GM04504 (cell line): ENCODE results near the gene RPS4Y2.

ENCODE experiments used
- DNase-seq: peaks from one replicate; pipeline ENCODE4 v3.0.0-alpha.2; 2012; ENCODE audit warnings: low read depth

Gene RPS4Y2

GRCh38 chrY:20755808-20756207, at the start of gene RPS4Y2:
Gene RPS4Y2 (plus strand): TSS chrY:20756108. CDS start chrY:20756164, 56 bp downstream.
- no peak for DNase-seq

- no peak for DNase-seq
Observed at GRCh38 chrY:20714391-20714790, 41.5 kb upstream of the RPS4Y2 start.

- no peak for DNase-seq
Observed at GRCh38 chrY:20726184-20726907, 29.6 kb upstream of the RPS4Y2 start.

GRCh38 chrY:20735200-20735599, 20.7 kb upstream of the RPS4Y2 start:
- no peak for DNase-seq

- DNase-seq = no peak
Observed at GRCh38 chrY:20739806-20740205, 16.1 kb upstream of the RPS4Y2 start.

- DNase-seq = no peak
Observed at GRCh38 chrY:20740609-20741008, 15.3 kb upstream of the RPS4Y2 start.

- no peak for DNase-seq
Observed at GRCh38 chrY:20745060-20745459, 10.8 kb upstream of the RPS4Y2 start.

GRCh38 chrY:20746919-20747318, 9.0 kb upstream of the RPS4Y2 start:
- DNase-seq = no peak

GRCh38 chrY:20763869-20764268, 8.0 kb downstream of the RPS4Y2 start:
- no peak for DNase-seq

- DNase-seq = no peak
Observed at GRCh38 chrY:20765117-20765516, 9.2 kb downstream of the RPS4Y2 start.

- no peak for DNase-seq
Observed at GRCh38 chrY:20770755-20771154, 14.8 kb downstream of the RPS4Y2 start.

GRCh38 chrY:20776104-20776503, 20.2 kb downstream of the RPS4Y2 start:
- DNase-seq = no peak

GRCh38 chrY:20780104-20780654, 24.3 kb downstream of the RPS4Y2 start:
- no peak for DNase-seq

GRCh38 chrY:20780776-20781175, 24.9 kb downstream of the RPS4Y2 start:
- no peak for DNase-seq

GRCh38 chrY:20781408-20781807, 25.5 kb downstream of the RPS4Y2 start:
- DNase-seq = no peak

- DNase-seq = no peak
Observed at GRCh38 chrY:20784965-20785364, 29.1 kb downstream of the RPS4Y2 start.

GRCh38 chrY:20787076-20787475, 31.2 kb downstream of the RPS4Y2 start:
- no peak for DNase-seq

- DNase-seq = no peak
Observed at GRCh38 chrY:20798351-20799049, 42.6 kb downstream of the RPS4Y2 start.

GRCh38 chrY:20802659-20803058, 46.8 kb downstream of the RPS4Y2 start:
- no peak for DNase-seq

GRCh38 chrY:20806243-20806642, 50.3 kb downstream of the RPS4Y2 start:
- no peak for DNase-seq

- DNase-seq = no peak
Observed at GRCh38 chrY:20813459-20813858, 57.6 kb downstream of the RPS4Y2 start.

GRCh38 chrY:20814794-20815193, 58.9 kb downstream of the RPS4Y2 start:
- DNase-seq = no peak

GRCh38 chrY:20817067-20817466, 61.2 kb downstream of the RPS4Y2 start:
- no peak for DNase-seq
